Thymus (tissue), 11 donors: ENCODE results near the gene GAPDHS. TPM values are rescaled to one million over a fixed set of nuclear protein-coding genes. Genes with fewer than 3 reads are reported as not detected.
A peak's percentile ranks its signal among the peaks of the same experiment; 100 is the strongest.

Source experiments
- DNase-seq, 9 donors: peaks; one replicate each; pipeline ENCODE4 v3.0.0-alpha.2; 2013; ENCODE audit warnings: low spot score in 9 of 9, low read depth in 6 of 9, missing footprints in 1 of 9
- H3K27ac ChIP-seq, 2 donors: one replicate each; pipeline ENCODE4 v1.5.1; 2013; ENCODE audit warnings: control low read depth in 1 of 2, low read depth in 1 of 2, low read length in 1 of 2, mild to moderate bottlenecking in 1 of 2, moderate library complexity in 1 of 2
- H3K27me3 ChIP-seq, 2 donors: one replicate each; pipeline ENCODE4 v1.5.1; 2013; ENCODE audit warnings: low read length in 1 of 2; ENCODE audit not compliant: control insufficient read depth in 2 of 2, insufficient read depth in 1 of 2
- H3K36me3 ChIP-seq, 2 donors: one replicate each; pipeline ENCODE4 v1.5.1; 2013; ENCODE audit warnings: low read length in 1 of 2, mild to moderate bottlenecking in 1 of 2, moderate library complexity in 1 of 2; ENCODE audit not compliant: control insufficient read depth in 2 of 2, insufficient read depth in 2 of 2
- H3K4me1 ChIP-seq, 2 donors: one replicate each; pipeline ENCODE4 v1.5.1; 2013; ENCODE audit warnings: low read length in 2 of 2; ENCODE audit not compliant: control insufficient read depth in 2 of 2, insufficient read depth in 2 of 2
- H3K4me3 ChIP-seq, 2 donors: one replicate each; pipeline ENCODE4 v1.5.1; 2013; ENCODE audit warnings: low read length in 2 of 2, control low read depth in 1 of 2, mild to moderate bottlenecking in 1 of 2
- H3K9me3 ChIP-seq, 2 donors: one replicate each; pipeline ENCODE4 v1.5.1; 2013; ENCODE audit warnings: low read length in 1 of 2, mild to moderate bottlenecking in 1 of 2; ENCODE audit not compliant: control insufficient read depth in 2 of 2, insufficient read depth in 1 of 2
- WGBS: extraction: QIAGEN DNeasy Blood & Tissue Kit; methylation state at CpG from one replicate; pipeline ENCODE4 v1.1.7; 2013; 5-methylcytosine and 5-hydroxymethylcytosine counted together
- polyA plus RNA-seq: library from polyadenylated mRNA; stranded (reverse); fragments of 200-250 nt; gene quantifications from one replicate; pipeline ENCODE4 v1.2.3, GENCODE V29; 2013
- total RNA-seq: library from RNA; stranded (reverse); fragments of 120-200 nt; gene quantifications from one replicate; pipeline ENCODE4 v1.2.4, GENCODE V29; 2013
- donor health status: healthy.

GAPDHS gene
- total and polyA plus RNA-seq, 2 donors, result 0.16 to 0.19 TPM

GRCh38 chr19:35542209-35542608 is 9.0 kb downstream of the GAPDHS start:
- Histone ChIP-seq H3K4me1 (peaks cover 8 to 23% of the 10 kb centered on the region in 2 donors), H3K27ac (no peak overlapping the region)
- 97% methylated on average over 11 of the region's 11 CpGs for WGBS

GRCh38 chr19:35543280-35544109 is 10.2 kb downstream of the GAPDHS start:
- WGBS, result 98% methylated on average over 15 of the region's 15 CpGs
- Histone ChIP-seq H3K9me3 (no peaks in the 10 kb centered on the region), H3K27ac (no peak overlapping the region), H3K27me3 (no peaks in the 10 kb centered on the region), H3K4me1 (peaks cover 8 to 23% of the 10 kb centered on the region in 2 donors), H3K36me3 (peaks cover 0 to 4% of the 10 kb centered on the region in 2 donors), H3K4me3 (no peak overlapping the region)
- DNase-seq, result no peak

More at GRCh38 chr19:35542209-35542608, 9.0 kb downstream of the GAPDHS start:
- Histone ChIP-seq H3K9me3 (no peaks in the 10 kb centered on the region), H3K4me3 (no peak overlapping the region), H3K36me3 (peaks cover 0 to 3% of the 10 kb centered on the region in 2 donors), H3K27me3 (no peaks in the 10 kb centered on the region)
- no peak for DNase-seq

GRCh38 chr19:35544110-35544802 is 11.0 kb downstream of the GAPDHS start:
- H3K27me3 ChIP-seq, result no peaks in the 10 kb centered on the region
- H3K36me3 ChIP-seq, result peaks cover 0 to 4% of the 10 kb centered on the region in 2 donors
- no peak overlapping the region for H3K27ac ChIP-seq
- no peak for DNase-seq
- H3K9me3 ChIP-seq, result no peaks in the 10 kb centered on the region
- peak overlapping the region; percentile 65 to 92 for H3K4me3 ChIP-seq
- peaks cover 8 to 23% of the 10 kb centered on the region in 2 donors for H3K4me1 ChIP-seq
- WGBS, result 96% methylated on average over 3 of the region's 3 CpGs

DNA sequence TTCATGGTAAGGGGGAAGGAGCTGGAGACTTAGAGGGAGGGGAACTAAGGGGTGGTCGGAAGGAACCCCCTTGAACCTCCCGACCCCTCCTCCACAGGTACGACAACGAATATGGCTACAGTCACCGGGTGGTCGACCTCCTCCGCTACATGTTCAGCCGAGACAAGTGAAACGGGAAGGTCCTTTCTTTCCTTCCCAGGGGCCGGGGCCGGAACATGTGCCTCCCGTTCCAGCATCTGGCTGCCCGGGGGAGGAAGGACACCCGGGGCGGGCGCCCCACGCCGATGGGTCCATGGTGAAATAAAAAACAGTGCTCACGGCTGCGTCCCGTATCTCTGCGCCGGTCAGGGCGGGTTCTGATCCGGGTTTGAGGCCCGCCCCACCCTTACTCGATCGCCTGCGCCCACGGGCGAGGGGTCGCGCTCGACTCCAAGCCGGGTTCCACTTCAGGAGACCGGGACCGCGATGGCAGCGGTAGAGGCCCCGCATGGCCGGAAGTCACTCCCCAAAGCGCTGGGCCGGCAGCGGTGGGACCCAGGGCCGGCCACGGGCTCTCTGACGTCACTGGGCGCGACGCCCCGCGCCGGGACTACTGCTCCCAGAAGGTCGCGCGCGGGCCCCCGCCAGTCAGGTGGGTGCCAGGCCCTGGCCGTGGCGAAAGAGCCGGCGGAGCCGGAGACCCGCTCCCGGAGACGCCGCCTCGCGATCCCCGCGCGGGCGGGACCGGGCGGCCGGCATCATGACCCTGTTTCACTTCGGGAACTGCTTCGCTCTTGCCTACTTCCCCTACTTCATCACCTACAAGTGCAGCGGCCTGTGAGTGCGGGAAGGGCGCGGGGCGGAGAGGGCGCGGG is 12.0 kb downstream of the GAPDHS start, which contains the start of gene TMEM147:
Gene TMEM147 (plus strand): TSS at position 626 of the 854 bp plus-strand sequence. CDS start 114 bp downstream, at position 740.
- peak in 8 of 9 donors; percentile 44 to 84 (median 62) for DNase-seq
- Histone ChIP-seq H3K36me3 (peaks cover 0 to 4% of the 10 kb centered on the region in 2 donors), H3K4me1 (peaks cover 8 to 19% of the 10 kb centered on the region in 2 donors), H3K27me3 (no peaks in the 10 kb centered on the region), H3K27ac (peak within 1 kb of the TSS; percentile 37 to 86), H3K9me3 (no peaks in the 10 kb centered on the region), H3K4me3 (peak within 1 kb of the TSS; percentile 65 to 92)
- WGBS, result under 1% methylated on average over 85 of the region's 85 CpGs

DNA sequence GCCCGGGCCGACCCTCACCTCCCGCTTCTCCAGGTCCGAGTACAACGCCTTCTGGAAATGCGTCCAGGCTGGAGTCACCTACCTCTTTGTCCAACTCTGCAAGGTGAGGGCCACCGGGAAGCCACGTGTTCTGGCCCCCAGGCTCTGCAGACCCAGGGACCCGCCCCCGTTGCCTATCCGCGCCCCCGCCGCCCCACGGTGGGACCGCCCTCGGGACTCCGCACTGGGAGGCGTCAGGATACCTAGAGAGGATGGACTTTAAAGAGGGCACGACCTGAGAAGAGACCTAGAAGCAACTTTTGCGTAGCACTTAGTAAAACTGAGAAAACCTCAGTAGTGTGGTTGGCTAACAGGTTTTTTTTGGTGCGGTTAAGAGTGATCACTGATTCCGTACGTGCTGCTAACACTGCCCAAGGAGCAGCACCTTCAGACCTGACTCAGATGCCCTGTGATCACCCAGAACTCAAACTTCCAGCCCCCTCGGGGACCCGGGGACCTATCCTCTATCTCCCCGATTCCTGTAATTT is 12.7 kb downstream of the GAPDHS start:
- H3K27ac ChIP-seq, result peak overlapping the region in 1 of 2 donors; percentile 37
- WGBS, result 2% methylated on average over 27 of the region's 27 CpGs

DNA sequence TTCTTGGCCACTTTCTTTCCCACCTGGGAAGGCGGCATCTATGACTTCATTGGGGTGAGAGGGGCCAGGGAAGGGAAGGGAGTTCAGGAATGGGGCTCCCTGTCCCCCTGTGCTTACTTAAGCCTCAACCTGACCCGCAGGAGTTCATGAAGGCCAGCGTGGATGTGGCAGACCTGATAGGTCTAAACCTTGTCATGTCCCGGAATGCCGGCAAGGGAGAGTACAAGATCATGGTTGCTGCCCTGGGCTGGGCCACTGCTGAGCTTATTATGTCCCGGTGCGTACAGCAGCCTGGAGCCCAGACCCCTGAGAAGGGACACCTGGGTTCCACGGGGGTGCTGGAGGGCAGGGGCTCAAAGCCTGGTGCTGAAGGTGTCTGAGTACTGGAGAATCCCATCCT is 13.3 kb downstream of the GAPDHS start:
- no peak for DNase-seq
- peak overlapping the region; percentile 65 to 92 for H3K4me3 ChIP-seq
- no peaks in the 10 kb centered on the region for H3K9me3 ChIP-seq
- 96% methylated on average over 8 of the region's 8 CpGs for WGBS
- peaks cover 0 to 4% of the 10 kb centered on the region in 2 donors for H3K36me3 ChIP-seq
- H3K27me3 ChIP-seq, result no peaks in the 10 kb centered on the region
- H3K4me1 ChIP-seq, result peaks cover 8 to 19% of the 10 kb centered on the region in 2 donors
- H3K27ac ChIP-seq, result no peak overlapping the region

More for the DNA sequence above, 12.7 kb downstream of the GAPDHS start:
- Histone ChIP-seq H3K4me3 (peak overlapping the region; percentile 65 to 92), H3K4me1 (peaks cover 8 to 19% of the 10 kb centered on the region in 2 donors), H3K36me3 (peaks cover 0 to 4% of the 10 kb centered on the region in 2 donors), H3K27me3 (no peaks in the 10 kb centered on the region), H3K9me3 (no peaks in the 10 kb centered on the region)
- DNase-seq, result no peak

DNA sequence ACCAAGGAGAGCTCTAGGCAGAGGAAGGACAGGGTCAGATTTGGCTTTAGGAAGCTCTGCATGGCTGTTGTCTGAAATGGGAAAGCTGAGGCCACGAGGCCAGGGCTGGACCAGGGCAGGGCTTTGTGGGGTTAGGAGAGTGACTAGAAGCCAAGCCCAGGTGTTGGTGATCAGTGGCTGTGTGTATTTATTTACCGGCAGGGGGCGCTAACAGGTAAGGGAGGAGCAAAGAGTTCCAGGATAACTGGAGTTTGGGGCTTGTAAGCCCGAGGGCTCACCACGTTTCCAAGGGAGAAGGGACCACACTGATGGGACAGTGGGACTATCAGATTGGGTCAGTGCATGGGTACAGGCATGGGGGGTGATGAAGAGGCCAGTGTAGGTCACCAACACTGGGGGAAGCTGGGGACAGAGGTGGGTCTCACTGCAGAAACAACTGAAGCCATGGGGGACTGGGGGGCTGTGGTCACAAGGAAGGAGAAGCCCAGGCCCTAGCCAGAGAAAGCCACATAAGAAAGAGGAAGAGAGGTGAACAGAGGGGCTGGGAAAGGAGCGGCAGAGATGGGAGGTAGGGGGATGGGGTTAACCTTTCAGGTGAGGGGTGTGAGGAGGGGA is 16.0 kb downstream of the GAPDHS start:
- 33% methylated on average over 6 of the region's 6 CpGs for WGBS
- Histone ChIP-seq H3K27ac (no peak overlapping the region), H3K9me3 (no peaks in the 10 kb centered on the region), H3K4me1 (peaks cover 8 to 19% of the 10 kb centered on the region in 2 donors), H3K4me3 (no peak overlapping the region), H3K36me3 (peaks cover 0 to 4% of the 10 kb centered on the region in 2 donors), H3K27me3 (no peaks in the 10 kb centered on the region)
- peak in 5 of 9 donors; percentile 43 to 78 (median 63) for DNase-seq

GRCh38 chr19:35549879-35550523 is 16.7 kb downstream of the GAPDHS start:
- H3K27me3 ChIP-seq, result peaks cover 0 to 3% of the 10 kb centered on the region in 2 donors
- H3K4me3 ChIP-seq, result no peak overlapping the region
- no peak overlapping the region for H3K27ac ChIP-seq
- H3K36me3 ChIP-seq, result peaks cover 0 to 4% of the 10 kb centered on the region in 2 donors
- H3K9me3 ChIP-seq, result no peaks in the 10 kb centered on the region
- peaks cover 8 to 13% of the 10 kb centered on the region in 2 donors for H3K4me1 ChIP-seq
- WGBS, result 96% methylated on average over 15 of the region's 15 CpGs
- DNase-seq, result no peak
